Left hindlimb (tissue), 1 donor: ENCODE measurements around the gene ZGRF1.
"Not testable (repeated sequence)": the region's sequence is repeated elsewhere in the genome, so short reads cannot be mapped to it uniquely, and the experiment has no call there.

ENCODE experiments used
- DNase-seq: peaks from one replicate; pipeline ENCODE4 v3.0.0-alpha.2; 2018

ZGRF1 gene

GRCh38 chr4:112516471-112517066 is 120.1 kb downstream of the ZGRF1 start:
- no peak for DNase-seq

- no peak for DNase-seq
Observed at GRCh38 chr4:112516066-112516470, 120.6 kb downstream of the ZGRF1 start, which contains the start of gene NEUROG2. Gene NEUROG2 (minus strand): TSS chr4:112516180. CDS start chr4:112515475, 705 bp downstream.

GRCh38 chr4:112515198-112516065 is 121.3 kb downstream of the ZGRF1 start:
- DNase-seq, result peak; percentile 54

GRCh38 chr4:112514647-112515197 is 122.0 kb downstream of the ZGRF1 start:
- DNase-seq, result peak; percentile 37

GRCh38 chr4:112513971-112514646 is 122.6 kb downstream of the ZGRF1 start:
- DNase-seq, result no peak

DNA sequence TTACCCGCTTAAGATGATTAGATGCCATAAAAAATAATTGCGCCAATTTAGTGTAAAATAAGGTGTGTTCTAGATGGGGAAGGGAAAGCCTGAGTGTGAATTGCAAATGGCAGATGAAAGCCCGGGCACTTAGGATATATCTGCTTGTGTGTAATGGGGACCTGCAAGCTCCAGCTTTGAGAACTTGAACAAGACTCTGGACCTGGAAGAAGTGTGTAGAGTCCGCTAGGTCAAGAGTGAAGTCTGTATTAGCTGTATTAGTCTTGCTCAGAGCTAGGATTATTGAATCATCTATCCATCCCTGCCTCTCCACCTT is 124.9 kb downstream of the ZGRF1 start:
- no peak for DNase-seq

DNA sequence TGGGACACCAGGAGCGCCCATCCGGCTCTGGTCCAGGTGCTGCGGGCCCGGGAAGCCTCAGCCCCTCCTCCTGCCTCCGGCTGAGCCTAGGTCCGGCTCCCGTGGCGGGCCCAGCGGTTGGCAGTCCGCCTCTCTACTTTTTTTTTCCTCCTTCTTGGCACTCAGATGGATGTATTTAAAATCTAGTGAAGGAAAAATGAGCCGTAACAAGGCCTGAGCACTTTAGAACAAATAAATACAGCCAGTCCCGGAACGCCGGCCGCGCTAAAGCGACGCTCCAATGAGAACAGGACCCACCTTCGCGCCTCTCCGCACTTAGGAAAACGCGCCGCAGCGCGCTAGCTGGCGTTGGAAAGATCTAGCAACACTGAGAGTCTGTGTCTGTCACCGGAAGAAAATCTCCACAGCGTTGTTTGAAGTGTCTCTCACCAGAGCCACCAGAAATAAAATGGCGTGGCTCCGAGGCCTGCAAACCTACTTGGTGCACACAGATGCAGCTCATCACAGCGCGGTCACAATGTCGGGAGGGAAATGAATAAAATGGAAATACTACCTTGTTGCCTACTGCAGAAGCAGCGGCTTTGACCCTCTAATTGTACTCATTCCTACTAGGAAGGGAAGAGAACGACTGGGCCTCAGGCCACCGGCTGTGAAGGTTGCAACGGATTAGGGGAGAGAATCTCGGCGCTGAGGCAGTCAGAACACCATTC is 125.5 kb downstream of the ZGRF1 start:
- DNase-seq, result no peak

DNA sequence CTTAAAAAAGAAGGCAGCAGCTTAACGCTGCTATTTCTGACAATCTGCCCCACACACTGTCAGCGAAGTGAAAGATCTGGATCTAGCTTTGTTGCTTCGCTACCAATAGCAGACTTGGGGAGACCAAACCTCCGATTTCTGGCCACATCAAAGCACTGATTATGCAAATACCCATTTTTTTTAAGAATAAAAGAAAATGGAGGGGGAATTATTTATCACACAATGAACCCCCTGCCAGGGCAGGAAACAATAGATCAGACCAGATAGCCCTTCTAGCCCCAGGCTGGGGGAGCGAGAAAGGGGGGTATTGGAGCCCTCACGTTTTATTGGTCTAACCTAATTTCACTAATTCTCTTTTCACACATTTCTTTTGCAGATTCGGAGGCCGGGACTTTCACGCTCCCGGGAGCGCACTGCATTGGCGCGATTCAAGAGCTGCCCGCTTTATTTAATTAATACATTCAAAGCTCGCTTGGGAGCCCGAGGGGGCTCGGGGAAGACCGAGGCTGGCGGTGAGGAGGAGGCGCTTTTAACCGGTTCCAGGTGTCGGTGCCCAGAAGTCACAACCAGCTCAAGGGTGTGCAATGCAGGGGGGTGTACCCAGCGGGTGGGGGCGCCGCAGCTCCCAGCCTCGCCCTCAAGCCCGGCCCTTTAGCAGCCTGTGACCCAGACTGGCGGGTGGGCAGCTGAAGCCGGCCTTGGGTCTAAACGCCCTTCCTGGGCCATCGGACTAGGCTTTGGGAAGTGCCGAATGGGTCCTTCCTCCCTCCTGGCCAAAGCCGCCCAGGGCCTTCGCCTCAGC is 126.2 kb downstream of the ZGRF1 start:
- no peak for DNase-seq

GRCh38 chr4:112509243-112510141 is 127.2 kb downstream of the ZGRF1 start:
- DNase-seq, result peak; percentile 40

DNA sequence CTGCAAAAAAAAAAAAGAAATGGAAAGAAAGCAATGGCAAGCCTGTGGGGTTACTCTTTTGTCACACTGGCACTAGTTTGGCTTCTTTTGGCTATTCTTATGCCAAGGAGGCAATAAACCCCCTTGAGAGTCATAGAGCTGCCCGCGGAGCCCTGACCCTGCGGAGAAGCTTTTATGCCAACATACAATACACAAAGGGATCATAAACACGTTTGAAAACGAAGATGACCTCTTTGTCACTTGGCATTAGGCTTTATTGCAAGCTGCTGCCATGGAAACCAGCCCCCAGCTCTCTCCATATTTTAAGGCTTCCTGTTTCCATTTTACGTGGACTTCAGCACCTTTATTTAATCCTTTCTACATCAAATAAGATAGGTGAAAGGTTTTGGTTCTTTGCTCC is 128.4 kb downstream of the ZGRF1 start:
- no peak for DNase-seq

DNA sequence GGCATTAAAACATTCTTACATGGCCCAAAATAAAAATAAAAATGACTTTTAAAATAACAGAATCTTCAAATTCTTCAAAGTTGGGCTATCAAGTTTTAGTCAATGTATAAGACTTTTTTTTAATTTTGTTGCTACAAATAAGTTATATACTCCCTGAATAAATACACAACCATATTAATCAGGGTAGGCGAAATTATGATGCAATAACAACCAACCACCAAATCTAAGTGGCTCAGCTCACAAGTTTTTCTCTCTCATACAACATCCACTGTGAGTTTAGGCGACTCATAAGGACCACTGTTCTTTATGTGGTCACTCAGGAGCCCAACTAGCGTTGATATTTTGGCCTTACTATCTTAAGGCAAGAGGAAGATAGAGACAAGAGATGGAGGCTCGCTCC is 131.9 kb downstream of the ZGRF1 start:
- no peak for DNase-seq

GRCh38 chr4:112502871-112503270 is 133.8 kb downstream of the ZGRF1 start:
- no peak for DNase-seq

DNA sequence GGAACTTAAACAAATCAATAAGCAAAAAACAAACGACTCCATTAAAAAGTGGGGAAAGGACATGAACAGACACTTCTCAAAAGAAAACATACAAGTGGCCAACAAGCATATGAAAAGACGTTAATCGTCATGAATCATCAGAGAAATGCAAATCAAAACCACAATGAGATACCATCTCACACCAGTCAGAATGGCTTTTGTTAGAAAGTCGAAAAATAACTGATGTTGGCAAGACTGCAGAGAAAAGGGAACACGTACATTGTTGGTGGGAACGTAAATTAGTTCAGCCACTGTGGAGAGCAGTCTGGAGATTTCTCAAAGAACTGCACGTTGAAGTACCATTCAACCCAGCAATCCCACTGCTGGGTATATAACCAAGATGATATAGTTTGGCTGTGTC is 144.4 kb downstream of the ZGRF1 start:
- DNase-seq, result no peak

DNA sequence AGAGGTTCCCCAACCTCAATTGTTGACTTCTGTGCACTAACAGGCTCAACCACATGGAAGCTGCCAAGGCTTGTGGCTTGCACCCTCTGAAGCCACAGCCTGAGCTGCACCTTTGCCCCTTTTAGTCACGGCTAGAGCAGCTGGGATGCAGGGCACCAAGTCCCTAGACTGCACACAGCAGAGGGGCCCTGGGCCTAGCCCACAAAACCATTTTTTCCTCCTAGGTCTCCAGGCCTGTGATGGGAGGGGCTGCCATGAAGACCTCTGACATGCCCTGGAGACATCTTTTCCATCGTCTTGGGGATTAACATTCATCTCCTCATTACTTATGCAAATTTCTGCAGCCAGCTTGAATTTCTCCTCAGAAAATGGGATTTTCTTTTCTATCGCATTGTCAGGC is 145.9 kb downstream of the ZGRF1 start:
- not testable (repeated sequence) for DNase-seq
